Measurements from ENCODE around the gene MSH3.
A peak's percentile ranks its signal among the peaks of the same experiment; 100 is the strongest.
"Not testable (repeated sequence)": the region's sequence is repeated elsewhere in the genome, so short reads cannot be mapped to it uniquely, and the experiment has no call there.

The MSH3 gene

GRCh38 chr5:80659106-80659505, 4.7 kb downstream of the MSH3 start:
- DNase-seq = no peak

- not testable (repeated sequence) for DNase-seq
These were observed 6.2 kb downstream of the MSH3 start for GRCh38 chr5:80660661-80661060.

GRCh38 chr5:80662108-80662507, 7.7 kb downstream of the MSH3 start:
- DNase-seq = no peak

- DNase-seq = no peak
These were observed 10.6 kb downstream of the MSH3 start for GRCh38 chr5:80665057-80665456.

GRCh38 chr5:80667384-80667783, 12.9 kb downstream of the MSH3 start:
- DNase-seq = no peak

- DNase-seq = no peak
These were observed 13.8 kb downstream of the MSH3 start for GRCh38 chr5:80668016-80668969.

GRCh38 chr5:80672140-80672736, 17.8 kb downstream of the MSH3 start:
- peak; percentile 73 to 75 for DNase-seq

- DNase-seq = no peak
These were observed 22.3 kb downstream of the MSH3 start for GRCh38 chr5:80676706-80677105.

- no peak for DNase-seq
These were observed 32.3 kb downstream of the MSH3 start for GRCh38 chr5:80686757-80687156.

GRCh38 chr5:80688648-80689420, 34.4 kb downstream of the MSH3 start:
- no peak for DNase-seq

- DNase-seq = no peak
These were observed 35.2 kb downstream of the MSH3 start for GRCh38 chr5:80689627-80690026.

- DNase-seq = no peak
These were observed 41.2 kb downstream of the MSH3 start for GRCh38 chr5:80695666-80696065.

- DNase-seq = no peak
These were observed 42.0 kb downstream of the MSH3 start for GRCh38 chr5:80696450-80696849.

GRCh38 chr5:80697100-80697499, 42.6 kb downstream of the MSH3 start:
- DNase-seq = no peak

- DNase-seq = no peak
These were observed 43.9 kb downstream of the MSH3 start for GRCh38 chr5:80698369-80698768.

GRCh38 chr5:80701597-80701996, 47.1 kb downstream of the MSH3 start:
- no peak for DNase-seq

GRCh38 chr5:80703291-80703690, 48.8 kb downstream of the MSH3 start:
- no peak for DNase-seq

GRCh38 chr5:80703747-80704146, 49.3 kb downstream of the MSH3 start:
- no peak for DNase-seq

GRCh38 chr5:80704221-80704620, 49.8 kb downstream of the MSH3 start:
- DNase-seq = no peak

- no peak for DNase-seq
These were observed 50.8 kb downstream of the MSH3 start for GRCh38 chr5:80705216-80705769.

- no peak for DNase-seq
These were observed 51.3 kb downstream of the MSH3 start for GRCh38 chr5:80705801-80706200.

- no peak for DNase-seq
These were observed 52.5 kb downstream of the MSH3 start for GRCh38 chr5:80706835-80707447.

- no peak for DNase-seq
These were observed 53.2 kb downstream of the MSH3 start for GRCh38 chr5:80707645-80708044.
